Endothelial cell of umbilical vein (primary cell): ENCODE measurements around the gene PCSK9. TPM values are rescaled to one million over a fixed set of nuclear protein-coding genes. Genes with fewer than 3 reads are reported as not detected.

Source experiments
- BruUV-seq: library from RNA; stranded (reverse); fragments of 400-500 nt; replicated peaks from 2 replicates; lab custom pipeline; 2021; lab: Mats Ljungman, UMichigan
- CTCF ChIA-PET: fragments of 300-600, 350-600 bp; sonication (Branson Sonifier 250); formaldehyde crosslinking; loops from one replicate; lab custom pipeline; 2021; ENCODE audit warnings: antibody characterized with exemption, inconsistent platforms; lab: Charles Lee
- POLR2A ChIA-PET: fragments of 300-600, 350-600 bp; sonication (Branson Sonifier 250); formaldehyde crosslinking; loops from one replicate; lab custom pipeline; 2021; ENCODE audit warnings: antibody characterized with exemption, inconsistent platforms; lab: Charles Lee
- DNase-seq: peaks from one replicate; pipeline ENCODE4 v3.0.0-alpha.2; 2011; ENCODE audit warnings: low read depth, low spot score
- FAIRE-seq: peaks from 2 replicates; lab custom pipeline; 2011; peaks lifted over from hg19 to GRCh38; lab: Jason Lieb, UNC
- H2AFZ ChIP-seq: 2 replicates; pipeline ENCODE4 v1.6.0; 2012; ENCODE audit warnings: low read depth, low read length, control low read depth, inconsistent platforms
- H3K27ac ChIP-seq: 2 replicates; pipeline ENCODE4 v1.5.1; 2011; ENCODE audit warnings: low read depth, mild to moderate bottlenecking, control low read depth, low read length, moderate library complexity; ENCODE audit not compliant: insufficient read depth
- H3K27me3 ChIP-seq, 2 experiments: 2 replicates each; pipeline versions ENCODE4 v1.6.0 to v1.6.1; 2011; ENCODE audit warnings: low read length in 2 of 2, mixed read lengths in 1 of 2; ENCODE audit not compliant: control insufficient read depth in 2 of 2, insufficient read depth in 2 of 2
- H3K36me3 ChIP-seq, 2 experiments: 2 replicates in 1 of 2; 3 replicates in 1 of 2; pipeline ENCODE4 v1.5.1; 2011; ENCODE audit warnings: low read length in 2 of 2, mild to moderate bottlenecking in 1 of 2, moderate library complexity in 1 of 2; ENCODE audit not compliant: control insufficient read depth in 2 of 2, insufficient read depth in 2 of 2; ENCODE audit errors: extremely low read depth in 1 of 2
- H3K4me1 ChIP-seq: 3 replicates; pipeline ENCODE4 v1.5.1; 2011; ENCODE audit warnings: mild to moderate bottlenecking, low read length; ENCODE audit not compliant: control insufficient read depth, insufficient read depth; ENCODE audit errors: extremely low read depth
- H3K4me2 ChIP-seq: 2 replicates; pipeline ENCODE4 v1.6.1; 2011; ENCODE audit warnings: low read length, control low read depth, mixed read lengths; ENCODE audit not compliant: insufficient read depth
- H3K4me3 ChIP-seq, 3 experiments: fragments of 200-600 bp in 1 of 3; sonication (generic), shearing (Covaris generic) in 1 of 3; replicated peaks in 1 of 3; 2 replicates each; pipeline ENCODE4 v1.5.1; 2011 to 2016; ENCODE audit warnings: control low read depth in 3 of 3, low read length in 3 of 3, mild to moderate bottlenecking in 2 of 3, inconsistent platforms in 1 of 3, low read depth in 1 of 3, moderate library complexity in 1 of 3; ENCODE audit not compliant: insufficient read depth in 1 of 3
- H3K79me2 ChIP-seq: 2 replicates; pipeline ENCODE4 v1.6.0; 2012; ENCODE audit warnings: low read length, inconsistent platforms; ENCODE audit not compliant: control insufficient read depth, insufficient read depth
- H3K9ac ChIP-seq: replicated peaks from 2 replicates; pipeline ENCODE3; 2011; ENCODE audit warnings: low read length, control low read depth; ENCODE audit not compliant: insufficient read depth; ENCODE audit errors: extremely low read depth
- H3K9me1 ChIP-seq: replicated peaks from 3 replicates; pipeline ENCODE4 v1.6.0; 2011; ENCODE audit warnings: mild to moderate bottlenecking, low read length; ENCODE audit not compliant: control insufficient read depth, insufficient read depth; ENCODE audit errors: extremely low read depth
- H3K9me3 ChIP-seq: replicated peaks from 2 replicates; pipeline ENCODE4 v1.5.1; 2012; ENCODE audit warnings: low read length, inconsistent platforms; ENCODE audit not compliant: control insufficient read depth, insufficient read depth
- H4K20me1 ChIP-seq: replicated peaks from 2 replicates; pipeline ENCODE3; 2011; ENCODE audit warnings: mild to moderate bottlenecking, low read length; ENCODE audit not compliant: control insufficient read depth, insufficient read depth; ENCODE audit errors: extremely low read depth
- EZH2 ChIP-seq: IDR thresholded peaks from 2 replicates; pipeline ENCODE4 v1.6.1; 2012; ENCODE audit warnings: borderline replicate concordance, low read depth, mild to moderate bottlenecking, moderate library complexity, low read length, inconsistent platforms; ENCODE audit not compliant: severe bottlenecking
- FOS ChIP-seq: IDR thresholded peaks from 2 replicates; pipeline ENCODE4 v1.6.1; 2011; ENCODE audit warnings: mild to moderate bottlenecking, low read length, moderate library complexity, borderline replicate concordance; ENCODE audit not compliant: insufficient read depth
- GATA2 ChIP-seq: IDR thresholded peaks from 2 replicates; pipeline ENCODE4 v1.7.0; 2011; ENCODE audit warnings: low read depth, mild to moderate bottlenecking, moderate library complexity, mixed read lengths, low read length; ENCODE audit not compliant: insufficient read length, insufficient read depth
- JUN ChIP-seq: IDR thresholded peaks from 2 replicates; pipeline ENCODE4 v1.6.1; 2011; ENCODE audit warnings: borderline replicate concordance, low read depth; ENCODE audit not compliant: insufficient read length, insufficient read depth
- MYC ChIP-seq: IDR thresholded peaks from one replicate; pipeline ENCODE4 v1.6.1; 2011; ENCODE audit warnings: mild to moderate bottlenecking, low read depth, low read length
- POLR2A ChIP-seq: IDR thresholded peaks from 2 replicates; pipeline ENCODE4 v1.6.1; 2012; ENCODE audit warnings: low read depth, mild to moderate bottlenecking, control low read depth, low read length
- POLR2AphosphoS5 ChIP-seq: IDR thresholded peaks from 2 replicates; pipeline ENCODE4 v1.6.1; 2012; ENCODE audit warnings: low read depth, mild to moderate bottlenecking, control low read depth, low read length, moderate library complexity; ENCODE audit not compliant: insufficient read depth
- dilution Hi-C: fragments of 300-500 bp; cut with MboI; formaldehyde crosslinking; loops from one replicate; pipeline ENCODE4 v1.15.0; 2019; ENCODE audit warnings: low sequenced_read_pairs; ENCODE audit not compliant: extremely low pct_ligation_motif_present
- intact Hi-C: fragments of 100-400 bp; cut with micrococcal nuclease; formaldehyde crosslinking; loops from one replicate; pipeline ENCODE4 v1.10.0; 2022
- polyA plus RNA-seq, 4 experiments: library from polyadenylated mRNA; depleted of rRNA in 3 of 4; stranded (reverse) in 3 of 4; unstranded in 1 of 4; fragments of >200 nt; gene quantifications; 2 replicates each; pipeline versions ENCODE4 v1.2.1 to v1.2.3, GENCODE V29; 2011 to 2012; ENCODE audit warnings: missing spikeins in 1 of 4
- total RNA-seq: library from RNA; stranded (reverse); gene quantifications from 2 replicates; pipeline ENCODE4 v1.2.3, GENCODE V29; 2021
- TF ChIP-seq, protein P1 (sequence below): IDR thresholded peaks from 2 replicates; pipeline ENCODE4 v1.6.1; 2011; ENCODE audit not compliant: insufficient read depth, insufficient read length
- TF ChIP-seq, protein P2 (sequence below), 2 donors: IDR thresholded peaks; 1 replicate in 1 of 2; 2 replicates in 1 of 2; pipeline ENCODE4 v1.5.1; 2011; ENCODE audit warnings: low read length in 2 of 2, mild to moderate bottlenecking in 2 of 2, moderate library complexity in 2 of 2, control low read depth in 1 of 2, inconsistent platforms in 1 of 2, low read depth in 1 of 2; ENCODE audit not compliant: insufficient read depth in 1 of 2; ENCODE audit errors: extremely low read depth in 1 of 2

Gene PCSK9
- total and polyA plus RNA-seq, 2 donors (not counting 3 experiments of a cell fraction or from before 2014, with no cell fraction given) = 0.17 to 0.35 TPM

GRCh38 chr1:55063577-55063942 lies 24.2 kb downstream of the PCSK9 start:
- H3K36me3 ChIP-seq = peaks cover 0 to 6% of the 10 kb centered on the region in 2 experiments
- no peak overlapping the region for H3K9ac ChIP-seq
- CTCF ChIA-PET = no interaction called here
- intact Hi-C loops = no loop called here
- no peaks in the 10 kb centered on the region for H3K4me1 ChIP-seq
- POLR2A ChIA-PET = interaction anchor here (0.5 kb wide), 1 partner anchor 113 kb away, joined by 3 read pairs; no protein-coding TSS in a partner anchor
- no peaks in the 10 kb centered on the region for H4K20me1 ChIP-seq
- no peaks in the 10 kb centered on the region for H3K27me3 ChIP-seq
- no TSS peak for BruUV-seq
- DNase-seq (no peak), FAIRE-seq (no peak)
- no peaks in the 10 kb centered on the region for H3K9me3 ChIP-seq
- H3K9me1 ChIP-seq = no peaks in the 10 kb centered on the region
- H3K79me2 ChIP-seq = no peaks in the 10 kb centered on the region
- TF ChIP-seq, protein P1, sequence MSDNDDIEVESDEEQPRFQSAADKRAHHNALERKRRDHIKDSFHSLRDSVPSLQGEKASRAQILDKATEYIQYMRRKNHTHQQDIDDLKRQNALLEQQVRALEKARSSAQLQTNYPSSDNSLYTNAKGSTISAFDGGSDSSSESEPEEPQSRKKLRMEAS = no peak
- TF ChIP-seq GATA2 (no peak), MYC (no peak), POLR2A (no peak), JUN (no peak), FOS (no peak), POLR2AphosphoS5 (no peak), EZH2 (no peak)
- TF ChIP-seq, protein P2, sequence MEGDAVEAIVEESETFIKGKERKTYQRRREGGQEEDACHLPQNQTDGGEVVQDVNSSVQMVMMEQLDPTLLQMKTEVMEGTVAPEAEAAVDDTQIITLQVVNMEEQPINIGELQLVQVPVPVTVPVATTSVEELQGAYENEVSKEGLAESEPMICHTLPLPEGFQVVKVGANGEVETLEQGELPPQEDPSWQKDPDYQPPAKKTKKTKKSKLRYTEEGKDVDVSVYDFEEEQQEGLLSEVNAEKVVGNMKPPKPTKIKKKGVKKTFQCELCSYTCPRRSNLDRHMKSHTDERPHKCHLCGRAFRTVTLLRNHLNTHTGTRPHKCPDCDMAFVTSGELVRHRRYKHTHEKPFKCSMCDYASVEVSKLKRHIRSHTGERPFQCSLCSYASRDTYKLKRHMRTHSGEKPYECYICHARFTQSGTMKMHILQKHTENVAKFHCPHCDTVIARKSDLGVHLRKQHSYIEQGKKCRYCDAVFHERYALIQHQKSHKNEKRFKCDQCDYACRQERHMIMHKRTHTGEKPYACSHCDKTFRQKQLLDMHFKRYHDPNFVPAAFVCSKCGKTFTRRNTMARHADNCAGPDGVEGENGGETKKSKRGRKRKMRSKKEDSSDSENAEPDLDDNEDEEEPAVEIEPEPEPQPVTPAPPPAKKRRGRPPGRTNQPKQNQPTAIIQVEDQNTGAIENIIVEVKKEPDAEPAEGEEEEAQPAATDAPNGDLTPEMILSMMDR (IDR thresholded peaks at IDR 0.05; ENCODE audit: extremely low read depth in 1 of 2, insufficient read depth in 1 of 2, low read depth in 1 of 2, low read length in 2 of 2) = no peak
- no peak overlapping the region for H3K4me3 ChIP-seq
- dilution Hi-C loops = no loop called here
- no peak overlapping the region for H3K4me2 ChIP-seq
- no peak overlapping the region for H2AFZ ChIP-seq
- no peak overlapping the region for H3K27ac ChIP-seq
